ENCODE data around the gene RIF1.
A peak's percentile ranks its signal among the peaks of the same experiment; 100 is the strongest.

The RIF1 gene, protein sequence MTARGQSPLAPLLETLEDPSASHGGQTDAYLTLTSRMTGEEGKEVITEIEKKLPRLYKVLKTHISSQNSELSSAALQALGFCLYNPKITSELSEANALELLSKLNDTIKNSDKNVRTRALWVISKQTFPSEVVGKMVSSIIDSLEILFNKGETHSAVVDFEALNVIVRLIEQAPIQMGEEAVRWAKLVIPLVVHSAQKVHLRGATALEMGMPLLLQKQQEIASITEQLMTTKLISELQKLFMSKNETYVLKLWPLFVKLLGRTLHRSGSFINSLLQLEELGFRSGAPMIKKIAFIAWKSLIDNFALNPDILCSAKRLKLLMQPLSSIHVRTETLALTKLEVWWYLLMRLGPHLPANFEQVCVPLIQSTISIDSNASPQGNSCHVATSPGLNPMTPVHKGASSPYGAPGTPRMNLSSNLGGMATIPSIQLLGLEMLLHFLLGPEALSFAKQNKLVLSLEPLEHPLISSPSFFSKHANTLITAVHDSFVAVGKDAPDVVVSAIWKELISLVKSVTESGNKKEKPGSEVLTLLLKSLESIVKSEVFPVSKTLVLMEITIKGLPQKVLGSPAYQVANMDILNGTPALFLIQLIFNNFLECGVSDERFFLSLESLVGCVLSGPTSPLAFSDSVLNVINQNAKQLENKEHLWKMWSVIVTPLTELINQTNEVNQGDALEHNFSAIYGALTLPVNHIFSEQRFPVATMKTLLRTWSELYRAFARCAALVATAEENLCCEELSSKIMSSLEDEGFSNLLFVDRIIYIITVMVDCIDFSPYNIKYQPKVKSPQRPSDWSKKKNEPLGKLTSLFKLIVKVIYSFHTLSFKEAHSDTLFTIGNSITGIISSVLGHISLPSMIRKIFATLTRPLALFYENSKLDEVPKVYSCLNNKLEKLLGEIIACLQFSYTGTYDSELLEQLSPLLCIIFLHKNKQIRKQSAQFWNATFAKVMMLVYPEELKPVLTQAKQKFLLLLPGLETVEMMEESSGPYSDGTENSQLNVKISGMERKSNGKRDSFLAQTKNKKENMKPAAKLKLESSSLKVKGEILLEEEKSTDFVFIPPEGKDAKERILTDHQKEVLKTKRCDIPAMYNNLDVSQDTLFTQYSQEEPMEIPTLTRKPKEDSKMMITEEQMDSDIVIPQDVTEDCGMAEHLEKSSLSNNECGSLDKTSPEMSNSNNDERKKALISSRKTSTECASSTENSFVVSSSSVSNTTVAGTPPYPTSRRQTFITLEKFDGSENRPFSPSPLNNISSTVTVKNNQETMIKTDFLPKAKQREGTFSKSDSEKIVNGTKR (N-terminal part only)

DNA sequence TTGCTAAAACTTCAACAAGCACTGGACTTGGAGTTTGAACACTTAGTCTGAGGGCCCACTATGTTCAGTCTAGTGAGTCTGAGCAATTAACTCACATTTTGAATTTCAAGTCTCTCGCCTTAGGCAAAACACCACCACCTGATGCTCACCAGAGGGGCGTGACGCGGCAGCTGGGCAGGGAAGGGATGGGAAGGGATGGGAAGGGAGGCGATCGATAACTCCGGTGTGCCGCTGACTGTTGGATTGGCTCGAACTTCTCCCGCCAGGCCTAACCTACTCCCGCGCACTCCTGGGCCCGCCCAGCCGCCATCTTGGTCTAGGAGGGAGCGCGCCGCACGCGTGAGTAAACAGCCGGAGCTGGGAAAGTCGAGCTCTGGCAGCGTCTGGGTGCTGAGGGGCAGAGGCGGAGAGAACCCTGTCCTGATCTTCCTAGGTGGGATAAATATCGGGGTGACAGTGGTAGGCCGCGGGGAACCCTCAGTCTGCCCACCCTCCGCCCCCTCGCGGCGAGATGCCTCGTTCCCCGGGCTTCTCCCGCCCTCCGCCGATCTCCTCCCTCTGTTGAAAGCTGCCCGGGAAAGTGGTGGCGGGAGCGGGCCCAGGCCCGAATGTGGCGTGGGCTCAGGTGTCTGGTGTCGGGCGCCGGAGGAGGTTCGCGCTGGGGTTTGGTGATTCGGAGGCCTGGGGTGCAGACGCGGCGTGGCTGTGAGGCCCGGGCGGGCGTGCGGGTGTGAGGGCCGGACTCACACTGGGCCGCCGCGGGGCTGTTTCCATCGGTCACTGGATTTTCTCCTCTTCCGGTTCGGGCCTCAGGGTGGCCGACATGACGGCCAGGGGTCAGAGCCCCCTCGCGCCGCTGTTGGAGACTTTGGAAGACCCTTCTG is at the start of gene RIF1:
Gene RIF1 (plus strand): TSS at position 302 of the 884 bp plus-strand sequence. CDS start 522 bp downstream, at position 824.
- DNase-seq (ENCODE audit: low read depth in 2 of 2): peak; percentile 64 to 73

DNA sequence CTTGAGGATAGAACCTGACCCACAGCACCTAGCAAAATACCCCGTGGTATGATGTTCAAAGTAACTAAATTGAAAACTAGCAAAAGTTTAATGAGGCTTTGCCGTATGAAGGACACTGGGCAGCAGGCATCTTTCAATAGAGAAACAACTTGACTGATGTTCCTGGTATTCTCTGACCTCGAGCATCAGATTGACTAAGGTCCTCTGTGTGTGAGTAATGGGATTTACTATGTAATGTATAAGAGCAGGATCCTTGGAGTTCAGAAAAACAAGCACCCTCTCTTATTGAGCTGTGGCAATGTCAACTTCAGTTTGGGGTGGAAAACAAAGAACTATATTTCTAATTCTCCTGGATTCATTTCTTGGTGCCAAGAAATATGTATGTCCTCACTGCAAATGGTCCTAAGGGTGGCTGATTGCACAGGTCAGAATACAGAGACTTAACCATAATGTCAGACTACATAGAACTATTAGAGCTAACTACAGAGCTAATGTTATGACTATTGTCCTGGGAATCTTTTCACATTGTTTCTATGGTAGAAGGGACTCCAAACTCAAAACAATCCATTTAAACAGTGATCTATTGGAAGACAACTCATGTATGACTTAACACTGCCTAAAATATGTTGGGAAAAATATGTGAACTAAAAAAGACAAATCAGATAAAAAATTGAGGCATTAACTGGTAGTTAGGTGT is 47.9 kb upstream of the RIF1 start:
- DNase-seq (ENCODE audit: low read depth in 2 of 2): no peak

DNA sequence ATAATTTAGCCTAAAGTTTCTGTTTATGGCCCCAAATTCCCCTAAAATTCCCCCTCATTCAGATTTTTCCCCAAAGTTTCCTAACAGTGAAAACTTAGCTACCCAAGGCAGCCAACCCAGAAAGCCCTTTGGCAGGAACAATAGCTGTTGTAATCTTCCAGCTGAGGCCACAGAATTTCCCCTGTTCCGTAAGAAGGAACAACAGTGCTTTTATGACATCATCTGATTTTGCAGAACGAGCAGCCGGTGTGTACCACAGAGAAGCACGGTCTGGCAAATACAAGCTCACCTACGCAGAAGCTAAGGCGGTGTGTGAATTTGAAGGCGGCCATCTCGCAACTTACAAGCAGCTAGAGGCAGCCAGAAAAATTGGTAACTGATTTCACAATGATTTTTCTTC is 46.0 kb upstream of the RIF1 start:
- no peak for DNase-seq (ENCODE audit: low read depth in 2 of 2)

DNA sequence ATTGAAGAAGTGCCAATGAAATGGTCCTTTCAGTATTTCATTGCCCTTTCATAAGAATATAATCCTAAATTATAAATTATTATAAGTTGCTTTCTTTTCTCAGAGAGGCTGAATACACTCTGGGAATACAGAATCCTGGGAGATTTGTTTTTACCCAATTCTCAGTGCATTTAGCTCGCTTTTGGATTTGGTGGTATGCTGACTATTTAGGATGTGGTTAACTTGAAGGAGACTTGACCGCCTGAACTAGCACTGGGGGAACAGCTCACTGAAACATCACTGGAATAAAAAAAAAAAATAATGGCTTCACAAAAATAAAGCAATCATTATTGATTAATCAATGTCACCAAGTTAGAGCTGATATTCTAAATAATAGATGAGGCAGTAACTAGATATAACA is 42.1 kb upstream of the RIF1 start:
- DNase-seq (ENCODE audit: low read depth in 2 of 2): no peak

DNA sequence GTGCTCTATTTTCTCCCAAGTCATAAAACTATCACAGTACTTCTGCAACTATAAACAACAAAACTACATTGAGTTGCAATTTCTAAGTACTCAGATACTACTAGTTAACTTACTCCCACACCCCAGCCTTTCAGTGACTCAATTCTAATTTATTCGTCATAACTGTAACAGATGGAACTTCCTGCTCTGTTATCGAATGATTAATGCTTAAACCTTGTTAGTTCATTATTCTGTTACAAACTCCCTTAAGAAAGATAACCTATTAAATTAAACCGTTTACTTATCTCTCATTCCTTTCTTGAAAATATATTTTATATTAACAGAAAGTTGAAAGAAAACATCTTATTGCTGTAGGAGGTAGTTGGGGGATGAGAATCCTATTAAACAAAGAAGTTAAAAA is 35.3 kb upstream of the RIF1 start:
- DNase-seq (ENCODE audit: low read depth in 2 of 2): no peak

DNA sequence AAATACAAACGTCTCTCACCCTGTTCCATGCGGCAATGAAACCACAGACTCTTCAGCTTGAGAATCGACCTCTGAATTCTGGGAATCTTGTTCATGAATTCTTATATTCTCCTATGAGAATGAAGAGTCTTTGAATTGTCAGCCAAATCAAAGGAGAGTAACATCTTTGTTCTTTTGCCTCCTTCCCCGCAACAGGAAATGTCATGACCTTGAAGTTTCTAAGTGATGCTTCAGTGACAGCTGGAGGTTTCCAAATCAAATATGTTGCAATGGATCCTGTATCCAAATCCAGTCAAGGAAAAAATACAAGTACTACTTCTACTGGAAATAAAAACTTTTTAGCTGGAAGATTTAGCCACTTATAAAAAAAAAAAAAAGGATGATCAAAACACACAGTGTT is 30.5 kb upstream of the RIF1 start:
- no peak for DNase-seq (ENCODE audit: low read depth in 2 of 2)

DNA sequence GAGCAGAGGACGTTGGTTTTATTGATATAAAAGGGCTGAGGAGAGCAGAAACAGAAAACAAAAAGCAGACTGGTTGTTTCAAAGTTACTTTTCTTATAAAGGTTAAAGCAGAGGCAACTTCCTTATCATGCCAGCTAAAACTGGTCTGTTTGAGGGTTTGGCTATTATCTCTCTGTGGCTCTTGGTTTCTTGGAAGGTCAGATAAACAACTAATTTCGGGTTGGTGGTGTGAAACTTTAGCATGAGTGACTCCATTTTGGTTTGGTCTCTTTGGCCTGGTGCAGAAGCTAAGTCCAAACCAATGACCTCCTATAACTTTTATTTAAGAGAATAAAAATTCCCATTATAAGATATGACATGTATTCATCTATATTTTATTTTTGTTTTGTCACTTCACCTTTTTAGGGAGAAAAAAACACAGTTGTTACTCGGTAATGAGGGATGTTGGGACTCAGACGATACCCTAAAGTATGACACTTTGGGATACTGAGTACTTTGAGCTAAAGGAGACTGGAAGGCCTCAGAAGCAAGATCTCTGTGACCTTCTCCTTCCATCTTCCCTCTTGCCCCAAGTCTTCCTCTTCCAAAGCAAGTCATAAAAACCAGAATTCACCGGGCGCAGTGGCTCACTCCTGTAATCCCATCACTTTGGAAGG is 29.0 kb upstream of the RIF1 start:
- no peak for DNase-seq (ENCODE audit: low read depth in 2 of 2)

DNA sequence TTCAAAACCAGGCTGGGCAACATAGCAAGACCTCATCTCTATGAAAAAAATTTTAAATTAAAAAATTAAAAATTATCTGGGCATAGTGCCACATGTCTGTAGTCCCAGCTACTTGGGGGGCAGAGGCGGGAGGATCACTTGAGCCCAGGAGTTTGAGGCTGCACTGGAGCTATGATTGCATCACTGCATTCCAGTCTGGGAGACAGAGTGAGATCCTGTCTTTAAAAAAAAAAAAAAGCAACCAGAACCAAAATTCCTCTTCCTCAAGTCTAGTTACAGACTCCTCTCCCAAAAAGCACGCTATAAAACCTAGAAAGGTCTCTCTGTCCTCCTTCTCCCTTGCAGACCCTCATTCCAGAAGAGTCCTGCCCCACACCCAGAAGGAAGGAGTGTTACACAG is 28.4 kb upstream of the RIF1 start:
- DNase-seq (ENCODE audit: low read depth in 2 of 2): no peak

DNA sequence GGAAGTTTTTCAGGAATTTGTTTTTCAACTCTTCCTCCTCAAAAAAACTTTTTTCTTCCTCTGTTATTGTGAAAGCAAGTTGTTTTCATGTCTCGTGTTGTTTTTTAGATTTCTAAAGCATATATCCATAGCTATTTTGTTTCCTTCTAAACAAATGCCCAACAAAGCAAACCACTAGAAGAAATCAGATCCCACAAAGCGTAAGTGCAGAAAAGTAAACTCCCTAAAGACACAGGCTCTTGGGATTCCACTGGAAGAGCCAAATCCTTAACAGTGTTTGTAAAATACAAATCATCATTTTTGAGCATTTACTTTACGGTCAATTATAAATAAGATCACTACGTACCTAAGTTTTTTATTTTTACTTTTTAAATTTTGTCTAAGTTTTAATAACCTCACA is 21.7 kb upstream of the RIF1 start:
- DNase-seq (ENCODE audit: low read depth in 2 of 2): no peak

DNA sequence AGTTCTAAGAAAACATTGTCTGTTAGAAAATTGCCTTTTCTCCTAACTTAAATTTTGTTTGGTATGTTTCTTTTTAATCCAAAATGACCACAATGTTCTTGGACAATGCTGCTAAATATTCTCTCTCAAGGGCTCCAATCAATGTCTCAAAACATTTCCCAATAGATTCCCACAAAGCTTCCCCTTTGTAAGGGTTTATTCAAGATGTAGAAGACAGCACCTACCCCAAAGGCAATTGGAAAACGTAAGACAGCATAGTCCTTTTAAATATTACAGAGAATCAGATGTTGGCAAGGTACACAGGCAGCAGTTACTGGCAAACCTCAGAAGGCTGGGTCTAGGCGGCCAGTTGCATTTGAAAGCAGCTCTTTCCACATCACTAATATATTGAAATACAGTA is 18.3 kb upstream of the RIF1 start:
- no peak for DNase-seq (ENCODE audit: low read depth in 2 of 2)

DNA sequence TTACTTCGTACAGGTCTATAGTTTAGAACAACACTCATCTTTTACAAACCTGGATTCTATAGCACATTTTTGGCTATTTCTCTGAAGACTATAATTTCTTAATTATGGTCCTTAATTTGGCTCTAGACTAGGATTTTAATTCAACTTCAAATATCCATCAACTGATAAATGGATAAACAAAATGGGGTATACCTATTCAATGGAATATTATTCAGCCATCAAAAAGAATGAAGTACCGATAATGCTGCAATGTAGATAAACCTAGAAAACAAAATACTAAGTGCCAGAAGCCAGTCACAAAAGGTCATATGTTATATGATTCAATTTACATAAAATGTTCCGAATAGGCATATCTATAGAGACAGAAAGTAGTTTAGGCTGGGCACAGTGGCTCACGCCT is 15.2 kb upstream of the RIF1 start:
- DNase-seq (ENCODE audit: low read depth in 2 of 2): no peak

DNA sequence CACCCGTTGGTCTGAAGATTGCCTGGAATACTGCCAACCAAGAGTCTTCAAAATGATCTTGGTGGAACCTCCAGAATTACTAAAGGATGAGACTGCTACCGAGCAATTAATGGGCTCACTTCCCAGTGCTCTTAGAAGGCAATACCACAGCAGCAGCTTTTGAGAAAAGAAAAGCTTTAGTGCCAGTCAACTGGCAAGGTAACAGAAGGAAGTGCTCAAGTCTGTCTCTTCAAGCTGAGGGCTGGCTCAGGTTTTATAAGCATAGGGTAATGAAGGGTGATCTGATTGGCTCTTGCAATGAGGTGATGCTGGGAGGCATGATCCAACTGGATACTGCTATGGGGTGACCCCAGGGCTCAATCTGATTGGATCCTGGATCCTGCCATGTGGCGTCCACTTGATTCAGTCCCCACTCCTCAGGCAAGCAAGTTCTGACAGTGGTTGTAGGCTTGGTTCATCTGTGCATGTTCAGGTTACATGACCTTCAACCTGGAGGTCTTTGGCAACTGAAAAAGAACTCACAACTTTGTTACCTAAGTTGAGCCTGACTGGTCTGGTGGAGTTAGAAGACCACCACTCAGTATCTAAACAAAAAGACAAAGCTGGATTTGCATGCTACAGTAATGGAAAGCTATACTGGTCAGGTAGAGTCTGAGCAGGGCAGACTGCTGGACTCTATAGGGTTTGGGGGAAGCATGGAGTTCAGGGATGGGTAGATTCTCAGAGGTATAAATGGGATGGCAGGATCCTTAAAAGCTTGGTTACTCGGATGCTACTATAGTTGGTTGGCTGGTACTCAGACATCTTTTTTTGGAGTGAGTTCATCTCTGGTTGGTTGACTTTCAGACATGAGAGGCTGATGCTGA is 14.0 kb upstream of the RIF1 start:
- DNase-seq (ENCODE audit: low read depth in 2 of 2): no peak

DNA sequence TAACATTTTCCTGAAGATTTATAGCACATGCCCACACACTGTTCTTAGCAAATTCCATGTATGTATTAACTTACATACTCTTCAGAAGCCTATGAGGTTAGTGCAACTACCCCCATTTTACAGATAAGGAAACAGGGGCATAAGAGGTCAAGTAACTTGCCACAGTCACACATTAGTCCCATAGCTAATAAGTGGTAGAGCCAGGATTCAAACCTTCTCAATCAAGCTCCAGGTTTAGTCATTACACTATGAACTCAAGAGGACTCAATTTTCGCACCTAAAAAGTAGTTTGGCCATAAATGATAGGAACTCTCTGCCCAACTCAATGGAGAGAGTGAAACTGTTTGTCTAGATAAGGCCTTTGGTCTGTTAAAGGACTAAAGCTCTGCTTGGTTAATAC is 9.7 kb upstream of the RIF1 start:
- DNase-seq (ENCODE audit: low read depth in 2 of 2): no peak

DNA sequence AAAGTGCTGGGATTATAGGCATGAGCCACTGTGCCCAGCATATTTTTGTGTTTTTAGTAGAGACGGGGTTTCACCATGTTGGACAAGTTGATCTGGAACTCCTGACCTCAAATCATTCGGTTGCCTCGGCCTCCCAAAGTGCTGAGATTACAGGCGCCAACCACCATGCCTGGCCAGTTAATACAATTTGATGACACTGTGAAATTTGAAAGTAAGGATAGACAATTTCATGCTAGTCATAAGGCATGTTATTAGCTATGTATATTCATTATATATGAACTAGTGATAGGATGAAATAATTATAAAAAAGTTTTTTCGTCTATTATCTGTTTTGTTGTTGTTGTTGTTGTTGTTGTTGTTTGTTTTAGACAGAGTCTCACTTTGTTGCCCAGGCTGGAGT is 8.6 kb upstream of the RIF1 start:
- no peak for DNase-seq (ENCODE audit: low read depth in 2 of 2)

DNA sequence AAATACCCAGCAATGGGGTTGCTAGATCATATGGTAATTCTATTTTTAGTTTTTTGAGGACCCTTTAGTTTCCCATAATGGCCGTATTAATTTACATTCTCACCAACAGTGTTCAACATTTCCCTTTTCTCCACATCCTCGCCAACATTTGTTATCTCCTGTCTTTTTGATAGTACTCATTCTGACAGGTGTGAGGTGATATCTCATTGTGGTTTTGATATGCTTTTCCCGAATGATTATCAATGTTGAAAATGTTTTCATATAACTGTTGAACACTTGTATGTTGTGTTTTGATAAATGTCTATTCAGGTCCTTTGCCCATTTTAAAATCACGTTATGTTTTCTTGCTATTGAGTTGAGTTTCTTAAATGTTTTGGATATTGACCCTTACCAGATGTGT is 5.8 kb upstream of the RIF1 start:
- DNase-seq (ENCODE audit: low read depth in 2 of 2): no peak

DNA sequence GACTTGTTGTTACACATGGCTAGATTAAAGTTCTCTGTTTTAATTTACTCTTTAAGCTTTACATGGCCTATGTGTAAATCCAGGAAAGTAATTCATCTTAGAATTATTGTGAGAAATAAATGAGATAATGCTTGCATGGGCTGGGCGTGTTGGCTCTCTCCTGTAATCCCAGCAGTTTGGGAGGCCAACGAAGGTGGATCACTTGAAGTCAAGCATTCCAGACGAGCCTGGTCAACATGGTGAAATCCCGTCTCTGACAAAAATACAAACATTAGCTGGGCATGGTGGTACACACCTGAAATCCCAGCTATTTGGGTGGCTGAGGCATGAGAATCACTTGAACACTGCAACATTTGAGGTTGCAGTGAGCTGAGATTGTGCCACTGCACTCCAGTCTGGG is 4.3 kb upstream of the RIF1 start:
- DNase-seq (ENCODE audit: low read depth in 2 of 2): no peak

DNA sequence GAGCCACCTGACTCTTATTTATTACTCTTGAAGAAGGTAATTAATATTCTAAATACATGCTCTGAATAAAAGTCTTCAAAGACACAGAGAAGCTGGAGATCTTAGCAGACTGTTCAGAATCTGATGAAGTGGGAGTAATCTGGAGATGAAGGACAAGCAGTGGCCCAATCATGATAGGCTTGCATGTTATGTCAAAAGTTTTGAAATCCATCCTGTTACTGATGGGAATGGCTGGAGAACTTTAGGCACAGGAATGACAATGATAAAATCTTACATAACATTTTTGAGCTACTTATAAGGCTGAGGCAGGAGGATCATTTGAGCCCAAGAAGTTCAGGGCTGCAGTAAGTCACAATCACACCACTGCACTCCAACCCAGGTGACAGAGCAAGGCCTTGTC is 2.4 kb upstream of the RIF1 start:
- DNase-seq (ENCODE audit: low read depth in 2 of 2): no peak

DNA sequence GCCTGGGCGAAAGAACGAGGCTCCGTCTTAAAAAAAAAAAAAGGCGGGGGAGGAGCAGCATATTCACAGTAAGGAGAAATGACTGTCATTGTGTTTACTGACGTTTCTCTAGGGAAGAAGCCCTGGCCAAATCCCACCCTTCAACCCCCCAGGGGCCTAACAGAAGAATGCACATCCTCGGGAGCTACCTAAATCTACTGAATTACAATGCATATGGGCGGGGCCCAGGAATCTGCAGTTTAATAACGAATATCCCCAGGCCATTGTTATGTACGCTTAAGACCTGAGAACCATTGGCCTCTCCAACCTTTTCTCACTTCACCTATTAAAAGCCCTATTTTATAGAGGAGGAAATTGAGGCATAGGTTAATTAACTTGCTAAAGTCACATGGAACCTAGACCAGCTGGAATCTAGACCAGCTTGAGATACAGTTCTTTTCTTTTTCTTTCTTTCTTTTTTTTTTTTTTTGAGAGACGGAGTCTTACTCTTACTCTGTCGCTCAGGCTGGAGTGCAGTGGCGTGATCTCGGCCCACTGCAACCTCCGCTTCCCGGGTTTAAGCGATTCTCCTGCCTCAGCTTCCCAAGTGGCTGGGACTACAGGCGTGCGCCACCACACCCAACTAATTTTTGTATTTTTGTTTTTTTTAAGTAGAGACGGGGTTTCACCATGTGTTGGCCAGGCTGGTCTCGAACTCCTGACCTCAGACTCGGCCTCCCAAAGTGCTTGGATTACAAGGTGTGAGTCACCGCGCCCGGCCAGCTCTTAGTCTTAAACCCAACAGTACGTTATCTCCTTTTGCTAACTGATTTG is 708 bp upstream of the RIF1 start:
- DNase-seq (ENCODE audit: low read depth in 2 of 2): no peak

Measured in stimulated activated CD8-positive, alpha-beta memory T cell treated with anti-CD3 and anti-CD28 coated beads, Interleukin-7, amount 100 ng/mL, for 4 hours (primary cell).